ENCODE measurements around the gene ABTB2. TPM values are rescaled to one million over a fixed set of nuclear protein-coding genes. Genes with fewer than 3 reads are reported as not detected.

ABTB2 gene
- total and polyA plus RNA-seq, 2 experiments from 2014 or later: 2.6 to 12.1 TPM

GRCh38 chr11:34155757-34156062 is 202.1 kb downstream of the ABTB2 start (continued):
- TF ChIP-seq CTCF (conservative IDR thresholded peaks at IDR 0.05; ENCODE audit: low read depth in 2 of 2): no peak

- no peaks in the 10 kb centered on the region for H3K9me2 ChIP-seq (ENCODE audit: insufficient read depth)
- DNase-seq (ENCODE audit: low spot score) (no peak), ATAC-seq (no peak)
- no peak overlapping the region for H3K27ac ChIP-seq (ENCODE audit: low read depth)
- H3K36me3 Mint-ChIP-seq (ENCODE audit: low read depth): peaks cover 18% of the 10 kb centered on the region
- H3K4me2 ChIP-seq: no peak overlapping the region
- H4K20me1 ChIP-seq (replicated peaks; ENCODE audit: insufficient read depth): no peaks in the 10 kb centered on the region; the same call in 1 of the 2 replicates
- H3K79me2 ChIP-seq (replicated peaks; ENCODE audit: insufficient read depth): no peaks in the 10 kb centered on the region
- no peak overlapping the region for H2AFZ ChIP-seq
- no peaks in the 10 kb centered on the region for H3K27me3 ChIP-seq (ENCODE audit: insufficient read depth)
- H3K9me3 Mint-ChIP-seq: no peaks in the 10 kb centered on the region; the same call in 2 of the 3 replicates
- no peaks in the 10 kb centered on the region for H3K4me1 ChIP-seq (ENCODE audit: insufficient read depth)
- no peak overlapping the region for H3K4me3 ChIP-seq
- no peaks in the 10 kb centered on the region; the same call in none of the 2 replicates for H3K36me3 ChIP-seq (ENCODE audit: insufficient read depth)
- no peak overlapping the region for H3K27ac Mint-ChIP-seq
- H3K4me3 Mint-ChIP-seq: no peak overlapping the region
- H3K4me1 Mint-ChIP-seq: no peaks in the 10 kb centered on the region
- no peaks in the 10 kb centered on the region for H3F3A ChIP-seq (replicated peaks; ENCODE audit: low read depth)
- H3K27me3 Mint-ChIP-seq (ENCODE audit: insufficient read depth, low read depth, poor library complexity): peaks cover 17% of the 10 kb centered on the region
- TF ChIP-seq ZNF331 (CRISPR knock-in tag; IDR thresholded peaks at IDR 0.05; ENCODE audit: low read depth) (no peak), NANOG (IDR thresholded peaks at IDR 0.05; ENCODE audit: borderline replicate concordance) (no peak), JUNB (IDR thresholded peaks at IDR 0.05; ENCODE audit: unreplicated experiment) (no peak), CTCF (conservative IDR thresholded peaks at IDR 0.05; ENCODE audit: low read depth in 2 of 2) (no peak), CREB1 (CRISPR knock-in tag; IDR thresholded peaks at IDR 0.05; ENCODE audit: low read depth) (no peak), ZNF462 (CRISPR knock-in tag; IDR thresholded peaks at IDR 0.05) (no peak), EZH2phosphoT487 (IDR thresholded peaks at IDR 0.05; ENCODE audit: unreplicated experiment) (no peak), ZNF114 (CRISPR knock-in tag; IDR thresholded peaks at IDR 0.05) (no peak), POLR2AphosphoS5 (IDR thresholded peaks at IDR 0.05; ENCODE audit: low read depth) (no peak), ETS1 (IDR thresholded peaks at IDR 0.05) (no peak), EZH2 (IDR thresholded peaks at IDR 0.05; ENCODE audit: low read depth, unreplicated experiment) (no peak), STAT1 (IDR thresholded peaks at IDR 0.05; ENCODE audit: unreplicated experiment) (no peak)
Observed at GRCh38 chr11:34155057-34155756, 202.6 kb downstream of the ABTB2 start.

All from GM23338 (cell line).